Measurements from ENCODE around the gene DLG2. TPM values are rescaled to one million over a fixed set of nuclear protein-coding genes. Genes with fewer than 3 reads are reported as not detected.

Gene DLG2
- total RNA-seq, 3 donors from 2014 or later (not counting 1 experiment from before 2014, with no cell fraction given): 1.7 to 2.9 (median 2.2) TPM

DNA sequence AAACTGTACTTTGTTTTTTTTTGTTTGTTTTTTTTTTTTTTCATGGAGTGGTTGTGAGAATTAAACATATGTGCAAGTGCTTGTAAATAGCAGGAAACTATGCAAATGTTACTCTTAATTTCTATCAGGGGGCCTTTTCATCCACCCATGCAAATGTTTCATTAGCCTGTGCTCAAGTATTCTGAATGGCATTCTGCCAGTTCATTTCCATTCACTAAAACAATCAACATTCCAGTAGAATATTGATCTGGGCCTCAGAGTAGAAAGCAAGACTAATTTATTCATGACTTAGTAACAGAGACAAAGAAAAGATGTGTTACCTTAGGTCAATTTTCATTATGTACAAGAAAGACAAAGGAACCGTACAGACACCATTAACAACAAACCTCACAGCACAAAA, 971.4 kb downstream of the DLG2 start:
- Mint-ChIP-seq H3K27me3 (ENCODE audit: low read depth in 2 of 2) (no peaks in the 10 kb centered on the region), H3K36me3 (no peaks in the 10 kb centered on the region), H3K4me1 (no peaks in the 10 kb centered on the region), H3K4me3 (no peak overlapping the region), H3K9me3 (peaks cover 22 to 24% of the 10 kb centered on the region in 2 donors), H3K27ac (no peak overlapping the region)
- TF ChIP-seq, protein P1, sequence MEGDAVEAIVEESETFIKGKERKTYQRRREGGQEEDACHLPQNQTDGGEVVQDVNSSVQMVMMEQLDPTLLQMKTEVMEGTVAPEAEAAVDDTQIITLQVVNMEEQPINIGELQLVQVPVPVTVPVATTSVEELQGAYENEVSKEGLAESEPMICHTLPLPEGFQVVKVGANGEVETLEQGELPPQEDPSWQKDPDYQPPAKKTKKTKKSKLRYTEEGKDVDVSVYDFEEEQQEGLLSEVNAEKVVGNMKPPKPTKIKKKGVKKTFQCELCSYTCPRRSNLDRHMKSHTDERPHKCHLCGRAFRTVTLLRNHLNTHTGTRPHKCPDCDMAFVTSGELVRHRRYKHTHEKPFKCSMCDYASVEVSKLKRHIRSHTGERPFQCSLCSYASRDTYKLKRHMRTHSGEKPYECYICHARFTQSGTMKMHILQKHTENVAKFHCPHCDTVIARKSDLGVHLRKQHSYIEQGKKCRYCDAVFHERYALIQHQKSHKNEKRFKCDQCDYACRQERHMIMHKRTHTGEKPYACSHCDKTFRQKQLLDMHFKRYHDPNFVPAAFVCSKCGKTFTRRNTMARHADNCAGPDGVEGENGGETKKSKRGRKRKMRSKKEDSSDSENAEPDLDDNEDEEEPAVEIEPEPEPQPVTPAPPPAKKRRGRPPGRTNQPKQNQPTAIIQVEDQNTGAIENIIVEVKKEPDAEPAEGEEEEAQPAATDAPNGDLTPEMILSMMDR (IDR thresholded peaks at IDR 0.05): no peak
- H3K4me3 ChIP-seq (ENCODE audit: low read length): no peak overlapping the region
- peaks cover 2% of the 10 kb centered on the region for H3K9me3 ChIP-seq (ENCODE audit: control insufficient read depth, insufficient read depth, low read length)
- no peaks in the 10 kb centered on the region for H3K27me3 ChIP-seq (ENCODE audit: control insufficient read depth, insufficient read depth, low read length)
- 80% methylated on average over 1 of the region's 1 CpG for WGBS (ENCODE audit: insufficient coverage)
- DNase-seq (no peak), ATAC-seq (no peak)
- H3K27ac ChIP-seq (ENCODE audit: low read length): no peak overlapping the region
- H3K36me3 ChIP-seq (ENCODE audit: control insufficient read depth, insufficient read depth, low read length): no peaks in the 10 kb centered on the region
- H3K4me1 ChIP-seq (ENCODE audit: control insufficient read depth, insufficient read depth, low read length): no peaks in the 10 kb centered on the region
- intact Hi-C loops (cut with micrococcal nuclease): no loop called here

DNA sequence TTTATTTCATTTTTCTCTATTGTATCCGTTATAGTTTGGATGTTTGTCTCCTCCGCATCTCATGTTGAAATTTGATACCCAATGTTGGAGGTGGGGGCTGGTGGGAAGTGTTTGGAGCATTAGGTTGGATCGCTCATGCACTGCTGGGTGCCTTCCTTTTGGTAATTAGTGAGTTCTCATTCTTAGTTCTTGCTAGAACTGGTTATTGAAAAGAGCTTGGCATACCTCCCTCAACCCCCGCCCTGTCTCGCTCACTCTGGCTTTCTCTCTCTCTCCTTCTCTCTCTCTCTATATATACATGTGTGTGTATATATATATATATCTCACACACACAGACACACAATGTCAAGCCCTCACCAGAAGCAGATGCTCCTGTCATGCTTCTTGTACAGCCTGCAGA, 978.7 kb downstream of the DLG2 start:
- Histone ChIP-seq H3K36me3 (ENCODE audit: control insufficient read depth, insufficient read depth, low read length) (no peaks in the 10 kb centered on the region), H3K9me3 (ENCODE audit: control insufficient read depth, insufficient read depth, low read length) (no peaks in the 10 kb centered on the region), H3K4me1 (ENCODE audit: control insufficient read depth, insufficient read depth, low read length) (no peaks in the 10 kb centered on the region), H3K4me3 (ENCODE audit: low read length) (no peak overlapping the region), H3K27ac (ENCODE audit: low read length) (no peak overlapping the region), H3K27me3 (ENCODE audit: control insufficient read depth, insufficient read depth, low read length) (no peaks in the 10 kb centered on the region)
- Mint-ChIP-seq H3K4me3 (no peak overlapping the region), H3K36me3 (no peaks in the 10 kb centered on the region), H3K27me3 (ENCODE audit: low read depth in 2 of 2) (no peaks in the 10 kb centered on the region), H3K27ac (no peak overlapping the region), H3K9me3 (peaks cover 12 to 16% of the 10 kb centered on the region in 2 donors), H3K4me1 (no peaks in the 10 kb centered on the region)
- DNase-seq (no peak), ATAC-seq (no peak)
- 90% methylated on average over 3 of the region's 5 CpGs for WGBS (ENCODE audit: insufficient coverage)
- intact Hi-C loops (cut with micrococcal nuclease): no loop called here
- TF ChIP-seq, protein P1 (IDR thresholded peaks at IDR 0.05): no peak

DNA sequence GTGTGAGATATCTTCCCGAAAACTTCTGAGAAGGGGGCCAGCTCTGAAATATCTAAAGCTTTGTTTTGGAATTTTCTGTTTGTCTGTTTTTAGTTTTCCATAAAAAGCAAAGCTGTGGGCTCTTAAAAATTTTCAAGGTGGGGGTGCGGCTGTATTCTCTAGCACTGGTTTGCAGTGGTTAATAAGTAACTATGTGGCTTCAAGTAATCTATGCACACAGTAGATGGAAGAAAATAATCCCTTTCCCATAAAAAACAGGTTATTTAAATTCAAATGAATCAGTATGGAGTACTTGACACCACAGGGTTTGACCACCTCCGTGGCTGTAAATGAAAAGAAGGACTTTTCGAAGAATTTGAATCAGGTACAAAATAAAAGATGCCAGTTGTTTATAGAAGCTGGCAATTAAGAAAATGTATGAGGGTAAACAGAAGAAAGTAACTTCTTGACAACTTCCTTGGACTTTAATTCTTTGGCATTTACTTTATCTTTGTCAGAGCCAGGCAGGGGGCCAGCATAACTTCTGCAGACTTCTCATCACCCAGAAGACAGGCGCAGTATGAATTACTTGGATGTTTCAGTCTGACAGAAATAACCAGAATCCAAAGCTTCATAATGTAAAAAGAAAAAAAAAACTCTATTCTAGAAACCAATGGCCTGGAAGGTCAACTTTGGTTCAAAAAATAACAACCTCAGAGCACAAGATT, 981.0 kb downstream of the DLG2 start:
- Mint-ChIP-seq H3K4me3 (no peak overlapping the region), H3K27ac (no peak overlapping the region)

More for the DNA sequence above, 981.0 kb downstream of the DLG2 start:
- Mint-ChIP-seq H3K4me1 (no peaks in the 10 kb centered on the region), H3K36me3 (no peaks in the 10 kb centered on the region), H3K27me3 (ENCODE audit: low read depth in 2 of 2) (no peaks in the 10 kb centered on the region), H3K9me3 (peaks cover 5 to 6% of the 10 kb centered on the region in 2 donors)
- TF ChIP-seq, protein P1 (IDR thresholded peaks at IDR 0.05): no peak
- ATAC-seq (no peak), DNase-seq (no peak)
- H3K27ac ChIP-seq (ENCODE audit: low read length): no peak overlapping the region
- no peaks in the 10 kb centered on the region for H3K4me1 ChIP-seq (ENCODE audit: control insufficient read depth, insufficient read depth, low read length)
- no peaks in the 10 kb centered on the region for H3K36me3 ChIP-seq (ENCODE audit: control insufficient read depth, insufficient read depth, low read length)
- WGBS (ENCODE audit: insufficient coverage): 85% methylated on average over 4 of the region's 5 CpGs
- H3K9me3 ChIP-seq (ENCODE audit: control insufficient read depth, insufficient read depth, low read length): no peaks in the 10 kb centered on the region
- H3K4me3 ChIP-seq (ENCODE audit: low read length): no peak overlapping the region
- intact Hi-C loops (cut with micrococcal nuclease): no loop called here
- no peaks in the 10 kb centered on the region for H3K27me3 ChIP-seq (ENCODE audit: control insufficient read depth, insufficient read depth, low read length)
